CD1c-positive myeloid dendritic cell (primary cell): ENCODE data around the gene HGFAC.

Source experiments
- DNase-seq: peaks from one replicate; pipeline ENCODE4 v3.0.0-alpha.2; 2016; ENCODE audit errors: extremely low spot score

HGFAC gene

GRCh38 chr4:3441501-3442459 lies at the start of gene HGFAC:
Gene HGFAC (plus strand): TSS chr4:3441968. CDS start chr4:3442002, 34 bp downstream.
- DNase-seq: no peak

GRCh38 chr4:3392321-3392720 lies 49.4 kb upstream of the HGFAC start:
- DNase-seq: no peak

- DNase-seq: no peak
These were observed 48.6 kb upstream of the HGFAC start for GRCh38 chr4:3393171-3393570.

- no peak for DNase-seq
These were observed 45.2 kb upstream of the HGFAC start for GRCh38 chr4:3396600-3396999.

- DNase-seq: no peak
These were observed 44.6 kb upstream of the HGFAC start for GRCh38 chr4:3397128-3397527.

GRCh38 chr4:3399277-3400194 lies 42.2 kb upstream of the HGFAC start:
- DNase-seq: no peak

- DNase-seq: no peak
These were observed 40.2 kb upstream of the HGFAC start for GRCh38 chr4:3401436-3402171.

- DNase-seq: peak; percentile 42
These were observed 39.0 kb upstream of the HGFAC start for GRCh38 chr4:3402491-3403347.

- DNase-seq: no peak
These were observed 38.3 kb upstream of the HGFAC start for GRCh38 chr4:3403348-3403906.

GRCh38 chr4:3404546-3404945 lies 37.2 kb upstream of the HGFAC start:
- DNase-seq: no peak

GRCh38 chr4:3405176-3405575 lies 36.6 kb upstream of the HGFAC start:
- DNase-seq: no peak

GRCh38 chr4:3406021-3406420 lies 35.7 kb upstream of the HGFAC start:
- DNase-seq: no peak

GRCh38 chr4:3406431-3406830 lies 35.3 kb upstream of the HGFAC start:
- no peak for DNase-seq

- DNase-seq: no peak
These were observed 34.5 kb upstream of the HGFAC start for GRCh38 chr4:3407171-3407771.

- no peak for DNase-seq
These were observed 33.6 kb upstream of the HGFAC start for GRCh38 chr4:3407930-3408792.

GRCh38 chr4:3408793-3409330 lies 32.9 kb upstream of the HGFAC start:
- no peak for DNase-seq

GRCh38 chr4:3409571-3410091 lies 32.1 kb upstream of the HGFAC start:
- DNase-seq: no peak

GRCh38 chr4:3410401-3411135 lies 31.2 kb upstream of the HGFAC start:
- no peak for DNase-seq
